ENCODE measurements around the gene TGM4.

The TGM4 gene

DNA sequence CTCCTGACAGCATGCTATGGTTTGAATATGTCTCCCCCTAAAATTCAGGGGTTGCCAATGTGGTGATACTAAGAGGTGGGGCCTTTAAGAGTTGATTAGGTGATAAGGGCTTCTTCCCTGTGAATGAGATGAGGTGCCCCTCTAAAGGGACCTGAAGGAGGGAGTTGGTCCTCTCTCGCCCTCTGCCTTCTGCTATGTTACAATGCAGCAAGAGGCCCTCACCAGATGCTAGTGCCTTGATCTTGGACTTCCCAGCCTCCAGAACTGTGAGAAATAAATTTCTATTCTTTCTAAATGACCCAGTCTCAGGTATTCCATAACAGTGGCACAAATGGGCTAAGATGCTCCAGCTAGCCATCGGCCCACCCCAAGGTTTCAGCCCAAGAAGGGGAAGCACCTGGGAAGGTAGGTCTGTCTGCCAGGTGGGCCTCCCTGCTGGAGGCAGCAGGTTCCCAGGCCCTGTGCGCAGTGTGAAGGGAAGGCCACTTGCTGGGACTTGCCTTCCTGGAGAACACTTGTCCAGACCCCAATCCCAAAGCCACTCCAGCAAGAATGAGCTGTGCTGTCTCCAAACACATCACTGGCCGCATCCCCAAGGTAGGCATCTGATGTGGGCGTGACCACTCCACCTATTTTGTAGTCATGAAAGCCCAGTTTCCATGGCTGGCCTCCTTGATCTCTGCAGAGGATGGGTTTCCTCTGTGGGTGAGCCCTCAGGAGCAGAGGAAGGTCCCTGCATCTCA lies 9.0 kb downstream of the TGM4 start:
- FAIRE-seq, result no peak

DNA sequence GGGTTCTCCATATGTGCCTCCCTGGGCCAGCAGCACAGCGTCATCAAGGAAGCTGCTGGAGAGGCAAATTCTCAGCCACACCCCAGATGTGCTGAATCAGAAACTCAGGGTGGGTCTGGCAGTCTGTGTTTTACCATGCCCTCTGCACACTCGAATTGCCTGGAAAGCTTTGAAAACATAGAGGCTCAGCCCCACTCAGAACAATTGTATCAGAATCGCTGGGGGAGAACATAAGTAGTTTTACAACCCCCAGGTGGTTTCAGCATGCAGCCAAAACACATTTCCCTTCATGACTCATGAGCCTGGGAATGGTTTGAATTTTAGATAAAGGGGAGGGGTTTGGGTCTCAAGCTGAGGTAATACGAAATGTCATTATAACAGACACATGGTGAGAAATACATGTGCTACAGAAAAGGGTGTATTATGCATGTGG lies 9.6 kb downstream of the TGM4 start:
- FAIRE-seq, result no peak

DNA sequence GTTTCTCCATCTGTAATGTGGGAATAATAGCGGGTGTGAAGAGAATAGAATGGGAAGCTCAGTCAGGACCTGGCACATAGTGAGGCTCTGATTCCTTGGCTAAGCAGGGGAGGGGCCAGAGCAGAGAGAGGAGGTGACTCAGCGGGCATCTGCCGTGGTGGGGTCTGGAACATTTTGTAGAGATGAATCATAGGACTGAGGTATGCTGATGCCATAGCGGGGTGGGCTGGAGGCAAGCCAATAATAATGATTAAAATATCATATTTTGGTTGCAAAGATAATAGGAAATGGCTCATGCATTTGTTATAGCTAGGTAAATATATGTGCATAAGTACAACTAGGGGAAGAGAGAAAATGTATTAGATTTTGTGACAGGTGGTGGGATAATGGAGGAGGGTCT lies 11.2 kb downstream of the TGM4 start:
- no peak for FAIRE-seq

DNA sequence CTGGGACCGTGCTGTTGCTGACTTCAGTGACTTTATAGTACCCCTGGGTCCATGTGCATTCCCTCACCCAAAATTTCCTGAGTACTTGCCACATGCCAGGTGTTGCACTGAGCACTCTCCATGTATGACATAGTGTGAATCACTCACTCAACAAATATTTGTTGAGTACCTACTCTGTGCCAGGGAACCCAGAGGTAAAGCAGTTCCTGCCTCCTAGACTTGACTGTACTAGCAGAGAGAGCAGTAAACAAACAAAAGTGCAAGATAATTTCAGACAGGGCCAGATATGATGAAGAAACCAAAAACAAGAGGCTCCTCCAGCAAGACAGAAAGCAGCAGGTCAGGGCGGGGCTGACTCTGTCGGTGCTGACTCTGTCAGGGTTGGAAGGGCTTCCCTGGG lies 12.2 kb downstream of the TGM4 start:
- no peak for FAIRE-seq

DNA sequence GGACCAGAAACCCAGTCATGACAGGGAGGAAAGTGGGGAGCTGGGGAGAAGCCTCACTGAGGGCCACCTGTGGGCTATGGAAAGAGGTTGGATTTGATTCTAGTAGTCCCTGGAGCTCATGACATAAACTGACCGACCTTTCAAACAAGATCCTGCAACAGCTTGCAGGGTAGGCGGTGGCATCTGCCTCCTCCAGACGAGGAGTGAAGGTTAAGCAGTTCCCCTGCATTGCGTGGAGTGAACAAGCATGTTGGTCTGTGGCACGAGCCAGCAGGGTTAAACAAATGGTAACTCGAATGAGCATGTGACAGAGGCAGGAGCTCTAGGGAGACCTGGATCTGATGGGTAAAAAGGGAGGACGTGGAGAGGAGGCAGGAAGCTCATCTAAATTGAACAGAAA lies 12.7 kb downstream of the TGM4 start:
- no peak for FAIRE-seq

DNA sequence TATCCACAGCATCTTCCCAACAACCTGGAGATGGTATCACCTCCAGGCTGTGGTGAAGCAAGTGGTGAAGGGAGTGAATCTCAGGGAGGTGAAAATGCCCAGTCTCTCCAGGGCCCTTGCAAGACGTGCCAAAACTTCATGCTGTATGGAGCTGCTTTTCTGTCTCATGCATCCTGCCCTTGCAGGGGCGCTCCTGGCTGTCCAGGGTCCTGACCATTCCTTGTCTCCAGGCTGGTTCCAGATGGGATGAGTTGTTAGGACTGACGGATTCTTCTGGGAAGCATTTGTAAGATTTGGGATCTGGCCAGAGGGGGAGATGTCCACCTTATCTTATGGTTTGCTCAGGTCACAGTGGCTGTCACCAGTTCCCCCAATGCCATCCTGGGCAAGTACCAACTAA lies 15.8 kb downstream of the TGM4 start:
- FAIRE-seq, result no peak

DNA sequence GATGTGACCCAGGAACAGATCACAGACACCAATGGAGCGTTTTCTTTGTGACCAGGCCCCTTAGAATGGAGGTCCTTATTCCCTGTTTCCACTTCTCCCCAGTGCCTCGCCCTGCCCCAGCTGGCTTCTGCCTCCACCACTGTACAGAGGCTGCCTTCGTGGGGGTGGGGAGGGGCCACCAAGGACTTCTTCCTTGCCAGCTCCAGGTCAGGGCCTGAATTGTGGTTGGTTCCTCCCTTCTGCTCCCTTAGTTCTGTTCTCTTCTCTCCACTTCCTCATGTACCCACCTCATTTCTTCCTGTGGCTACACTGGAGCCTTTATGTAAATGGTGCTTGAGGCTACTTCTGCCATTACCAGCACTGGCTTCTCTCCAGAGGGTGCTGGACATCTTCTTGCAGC lies 16.4 kb downstream of the TGM4 start:
- no peak for FAIRE-seq

DNA sequence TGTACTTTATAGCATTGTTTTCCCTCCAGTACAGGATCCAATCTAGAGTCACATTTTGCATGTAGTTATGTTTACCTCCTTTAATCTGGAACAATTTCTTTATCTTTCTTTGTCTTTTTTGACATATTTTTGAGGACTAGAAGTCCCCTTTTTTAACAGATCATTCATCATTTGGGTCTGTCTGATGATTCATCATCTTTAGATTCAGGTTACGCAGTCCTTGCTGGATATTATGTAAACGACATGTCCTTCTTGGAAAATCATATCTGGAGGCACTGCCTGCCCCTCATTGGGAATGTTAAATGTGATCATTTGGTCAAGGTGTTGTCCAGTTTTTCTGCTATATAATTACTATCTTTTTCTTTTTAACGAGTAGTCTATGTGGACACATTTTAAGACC lies 18.3 kb downstream of the TGM4 start:
- no peak for FAIRE-seq

DNA sequence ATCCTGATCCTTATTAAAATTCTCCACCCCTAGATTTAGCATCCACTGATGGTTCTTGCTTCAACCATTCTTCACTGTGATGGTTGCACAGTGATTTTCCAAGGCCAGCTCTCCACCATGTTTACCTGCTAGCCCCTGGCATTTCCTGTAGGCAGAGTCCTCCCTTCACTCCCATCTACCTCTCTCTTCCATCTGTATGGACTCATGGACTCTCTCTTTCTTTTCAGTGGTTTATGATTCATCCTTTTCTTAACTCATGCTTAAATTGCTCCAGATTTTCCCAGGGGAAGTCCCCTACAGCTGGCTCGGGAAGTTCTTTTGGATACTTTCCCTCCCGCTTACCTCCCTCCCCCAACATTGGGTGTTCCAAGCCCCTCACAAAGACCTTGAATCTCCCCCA lies 18.7 kb downstream of the TGM4 start:
- FAIRE-seq, result no peak

DNA sequence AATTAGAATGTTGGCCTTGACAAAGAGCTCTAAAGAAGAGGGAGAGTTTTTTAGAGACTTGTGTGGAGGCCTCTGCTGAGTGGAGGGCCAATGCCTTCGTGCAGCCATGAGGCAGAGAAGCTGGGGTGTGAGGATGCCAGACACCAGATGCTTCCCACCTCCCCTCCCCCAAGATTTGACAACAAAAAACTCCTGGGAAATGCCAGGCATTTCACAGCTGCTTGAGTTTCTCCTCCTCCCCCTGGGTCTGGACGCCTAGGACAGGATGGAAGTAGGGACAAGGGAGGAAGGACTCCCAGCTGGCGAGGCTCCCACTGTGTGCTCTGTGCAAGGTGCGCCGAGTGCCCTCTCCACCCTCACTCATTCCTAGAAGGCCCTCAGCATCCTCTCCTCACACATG lies 20.1 kb downstream of the TGM4 start:
- no peak for FAIRE-seq

DNA sequence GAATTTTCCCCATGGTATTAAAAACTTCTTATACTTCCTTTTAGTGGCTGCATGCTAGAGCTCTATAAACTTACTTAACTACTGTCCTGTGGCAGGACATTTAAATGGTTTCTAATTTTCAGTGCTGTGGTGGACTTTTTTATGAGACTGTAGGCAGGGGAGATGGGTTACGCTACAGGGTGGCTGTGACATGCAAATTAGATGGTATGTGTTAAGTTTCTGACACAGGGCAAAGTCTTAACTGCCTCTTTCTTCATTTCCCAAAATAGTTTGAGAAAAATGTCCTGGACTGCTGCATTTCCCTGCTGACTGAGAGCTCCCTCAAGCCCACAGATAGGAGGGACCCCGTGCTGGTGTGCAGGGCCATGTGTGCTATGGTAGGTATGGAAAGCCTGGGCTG lies 22.0 kb downstream of the TGM4 start:
- FAIRE-seq, result no peak

DNA sequence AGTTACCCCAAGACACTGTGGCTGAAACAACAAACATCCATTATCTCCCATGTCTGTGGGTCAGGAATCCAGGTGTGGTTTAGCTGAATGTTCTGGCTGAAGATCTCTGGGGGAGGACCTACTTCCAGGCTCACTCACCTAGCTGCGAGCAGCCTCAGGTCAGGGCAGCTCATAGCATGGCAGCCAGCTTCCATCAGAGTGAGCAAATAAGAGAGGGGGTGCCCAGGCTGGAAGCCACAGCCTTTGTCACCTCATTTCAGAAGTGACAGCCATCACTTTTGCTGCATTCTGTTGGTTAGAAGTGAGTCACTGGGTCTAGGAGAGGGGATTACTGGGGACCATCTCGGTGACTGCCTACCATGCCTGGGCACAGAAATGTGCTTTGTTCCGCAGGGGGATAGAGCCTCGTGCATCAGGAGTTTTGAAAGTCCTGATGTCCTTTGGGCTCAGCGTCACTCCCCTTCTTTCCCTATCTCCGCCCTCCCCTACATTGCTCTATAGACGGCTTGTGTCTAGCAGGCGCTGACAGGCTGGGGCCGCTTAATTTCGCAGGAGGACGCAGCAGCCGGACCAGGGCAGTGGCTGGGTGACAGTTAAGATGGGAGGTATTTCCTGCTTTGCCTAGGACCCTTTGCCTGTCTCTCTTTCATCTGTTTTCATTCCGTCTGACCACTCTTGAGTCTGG lies 25.4 kb downstream of the TGM4 start:
- FAIRE-seq, result no peak

DNA sequence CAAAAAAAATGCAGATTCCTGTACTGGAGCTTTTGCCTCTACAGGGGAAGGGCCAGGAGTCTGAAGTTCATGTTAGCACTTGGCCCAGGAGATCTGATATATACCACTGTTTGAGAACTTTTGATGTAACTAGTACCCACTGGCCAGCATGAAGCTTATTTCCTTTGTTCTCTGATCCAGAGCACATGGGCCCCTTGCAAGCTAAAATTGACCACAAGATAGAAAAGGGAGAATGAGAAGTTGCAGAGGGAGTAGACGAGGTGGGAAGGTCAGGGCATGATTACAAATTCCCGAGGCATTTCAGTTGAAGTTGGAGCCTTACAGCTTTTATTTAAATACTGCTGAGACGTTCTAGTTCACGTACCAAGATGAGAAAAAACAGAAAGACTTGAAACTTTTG lies 28.2 kb downstream of the TGM4 start:
- no peak for FAIRE-seq

DNA sequence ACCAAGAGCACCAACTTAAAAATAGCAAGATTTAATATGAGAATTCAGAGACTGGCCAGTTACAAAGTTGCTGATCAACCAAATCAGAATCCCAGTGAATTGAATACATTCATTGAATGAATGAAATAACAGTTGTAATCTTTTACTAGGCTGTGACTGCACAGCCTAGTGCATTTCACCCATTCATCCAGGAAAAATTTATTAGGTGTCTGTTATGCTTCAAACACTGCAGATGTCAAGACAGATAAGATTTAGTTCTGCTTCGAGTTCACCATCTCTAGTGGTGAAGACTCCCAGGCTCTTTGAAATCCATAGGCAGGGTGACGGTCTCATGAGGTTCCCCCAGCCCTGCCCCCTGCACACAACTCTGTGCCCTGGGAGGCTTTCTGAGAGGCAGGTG lies 28.9 kb downstream of the TGM4 start:
- FAIRE-seq, result no peak

DNA sequence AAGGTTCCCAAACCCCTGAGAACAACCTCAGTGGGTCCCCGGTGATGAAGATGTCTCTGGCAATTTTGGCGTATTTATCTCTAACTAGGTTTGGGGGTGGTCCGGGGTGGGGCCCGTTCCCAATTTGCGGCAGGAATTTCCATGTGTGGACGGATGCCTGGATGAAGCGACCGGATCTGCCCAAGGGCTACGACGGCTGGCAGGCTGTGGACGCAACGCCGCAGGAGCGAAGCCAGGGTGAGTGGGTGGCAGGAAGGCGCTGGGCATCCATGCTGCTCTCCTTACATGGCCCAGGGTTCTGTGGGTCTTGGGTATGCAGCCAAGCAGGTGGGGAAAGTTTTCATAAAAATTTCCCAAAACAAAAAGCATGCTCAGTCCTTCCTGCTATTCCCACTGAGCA lies 29.3 kb downstream of the TGM4 start:
- no peak for FAIRE-seq

DNA sequence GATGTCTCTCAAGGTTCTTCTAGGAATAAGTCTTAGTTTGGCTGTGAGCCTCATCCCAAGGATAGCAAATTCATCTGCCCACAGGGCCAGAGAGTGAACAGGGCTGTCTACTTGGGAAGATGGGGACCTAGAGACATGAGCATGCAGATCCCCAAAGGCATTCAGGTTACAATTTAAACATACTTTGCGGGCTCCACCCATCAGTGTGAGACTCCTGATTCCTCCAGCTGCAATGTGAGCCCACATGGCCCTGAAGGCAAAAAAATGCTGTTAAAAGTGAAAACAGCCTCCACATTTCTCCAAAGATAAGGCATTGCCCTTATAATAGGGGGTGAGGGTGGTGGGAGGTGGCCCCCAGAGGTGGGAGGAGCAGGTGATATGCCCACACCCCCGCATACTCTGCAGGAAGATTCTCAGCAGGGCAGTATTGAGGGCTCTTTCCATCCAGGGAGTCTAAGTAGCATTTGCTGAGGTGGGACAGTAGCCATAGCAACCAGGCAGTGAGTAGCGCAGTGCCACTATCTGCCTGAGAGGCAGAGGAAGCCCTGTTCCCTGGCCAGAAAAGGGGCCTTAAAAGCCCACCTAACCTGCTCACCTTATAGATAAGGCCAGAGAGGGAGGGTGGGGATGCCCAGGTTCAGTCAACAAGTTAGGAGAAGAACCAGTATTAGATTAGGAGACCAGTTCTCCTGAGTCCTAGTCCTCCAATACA lies 31.2 kb downstream of the TGM4 start:
- no peak for FAIRE-seq

DNA sequence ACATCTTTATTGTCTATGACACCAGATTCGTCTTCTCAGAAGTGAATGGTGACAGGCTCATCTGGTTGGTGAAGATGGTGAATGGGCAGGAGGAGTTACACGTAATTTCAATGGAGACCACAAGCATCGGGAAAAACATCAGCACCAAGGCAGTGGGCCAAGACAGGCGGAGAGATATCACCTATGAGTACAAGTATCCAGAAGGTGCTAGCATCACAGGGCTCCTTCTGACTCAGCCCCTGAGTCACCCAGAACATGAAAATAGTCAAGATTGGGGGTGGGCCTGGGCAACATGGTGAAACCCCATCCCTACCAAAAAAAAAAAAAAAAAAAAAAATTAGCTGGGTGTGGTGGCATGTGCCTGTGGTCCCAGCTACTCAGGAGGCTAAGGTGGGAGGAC lies 32.6 kb downstream of the TGM4 start:
- FAIRE-seq, result no peak

DNA sequence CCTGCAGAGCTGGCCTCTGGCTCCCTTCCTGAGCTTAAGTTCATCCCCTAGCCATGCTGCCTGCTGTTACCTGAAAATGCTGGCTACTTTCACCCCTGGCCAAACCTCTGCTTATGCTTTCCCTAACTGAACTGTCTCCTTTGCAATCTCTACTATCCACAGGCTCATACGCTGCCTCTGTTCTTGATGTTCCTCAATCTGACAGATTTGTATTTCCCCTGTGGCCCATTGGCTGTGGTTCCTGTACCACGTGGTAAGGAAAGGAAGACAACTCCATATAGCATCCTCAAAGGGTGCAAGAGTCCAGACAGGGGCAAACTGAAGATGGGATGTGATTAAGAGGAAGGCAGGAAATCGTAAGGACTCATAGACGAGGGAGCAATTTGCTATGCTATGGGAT lies 33.2 kb downstream of the TGM4 start:
- no peak for FAIRE-seq

DNA sequence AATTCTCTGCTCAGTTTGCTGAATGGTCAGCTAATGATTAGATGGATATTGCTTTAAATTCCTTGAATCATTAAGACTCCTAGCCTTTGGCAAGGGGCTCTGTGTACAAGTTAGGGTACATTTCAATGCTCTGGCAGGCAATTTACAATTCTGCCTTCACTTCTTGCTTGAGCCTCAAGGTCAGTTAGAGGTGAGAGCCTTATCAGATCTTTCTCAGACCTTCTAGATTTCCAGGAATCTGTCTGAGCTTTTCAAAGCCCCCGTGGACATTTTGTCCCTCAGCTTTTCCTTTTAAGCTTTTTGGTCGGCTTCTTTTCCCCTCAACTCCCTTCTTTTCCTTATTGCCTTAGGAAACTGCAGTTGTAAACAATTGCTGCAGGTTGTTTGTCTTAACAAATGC lies 34.7 kb downstream of the TGM4 start:
- no peak for FAIRE-seq

DNA sequence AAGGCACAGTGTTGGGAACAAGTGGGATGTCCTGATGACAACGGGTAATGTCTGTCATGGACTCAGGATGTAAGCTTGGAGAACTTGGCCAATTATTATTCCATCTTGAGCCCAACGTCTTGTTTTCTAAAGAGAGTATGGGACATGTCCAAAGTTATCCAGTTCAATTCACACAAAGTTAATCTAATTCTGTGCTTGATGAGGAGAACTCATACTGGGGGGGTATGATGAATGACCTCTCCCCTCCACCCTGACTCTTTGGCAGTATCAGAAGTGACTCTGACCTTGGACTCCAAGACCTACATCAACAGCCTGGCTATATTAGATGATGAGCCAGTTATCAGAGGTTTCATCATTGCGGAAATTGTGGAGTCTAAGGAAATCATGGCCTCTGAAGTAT lies 36.3 kb downstream of the TGM4 start:
- FAIRE-seq, result no peak

DNA sequence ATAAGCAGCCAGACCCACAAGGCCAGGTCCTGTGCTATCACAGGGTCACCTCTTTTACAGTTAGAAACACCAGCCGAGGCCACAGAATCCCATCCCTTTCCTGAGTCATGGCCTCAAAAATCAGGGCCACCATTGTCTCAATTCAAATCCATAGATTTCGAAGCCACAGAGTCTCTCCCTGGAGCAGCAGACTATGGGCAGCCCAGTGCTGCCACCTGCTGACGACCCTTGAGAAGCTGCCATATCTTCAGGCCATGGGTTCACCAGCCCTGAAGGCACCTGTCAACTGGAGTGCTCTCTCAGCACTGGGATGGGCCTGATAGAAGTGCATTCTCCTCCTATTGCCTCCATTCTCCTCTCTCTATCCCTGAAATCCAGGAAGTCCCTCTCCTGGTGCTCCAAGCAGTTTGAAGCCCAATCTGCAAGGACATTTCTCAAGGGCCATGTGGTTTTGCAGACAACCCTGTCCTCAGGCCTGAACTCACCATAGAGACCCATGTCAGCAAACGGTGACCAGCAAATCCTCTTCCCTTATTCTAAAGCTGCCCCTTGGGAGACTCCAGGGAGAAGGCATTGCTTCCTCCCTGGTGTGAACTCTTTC lies 39.6 kb downstream of the TGM4 start:
- FAIRE-seq, result no peak

DNA sequence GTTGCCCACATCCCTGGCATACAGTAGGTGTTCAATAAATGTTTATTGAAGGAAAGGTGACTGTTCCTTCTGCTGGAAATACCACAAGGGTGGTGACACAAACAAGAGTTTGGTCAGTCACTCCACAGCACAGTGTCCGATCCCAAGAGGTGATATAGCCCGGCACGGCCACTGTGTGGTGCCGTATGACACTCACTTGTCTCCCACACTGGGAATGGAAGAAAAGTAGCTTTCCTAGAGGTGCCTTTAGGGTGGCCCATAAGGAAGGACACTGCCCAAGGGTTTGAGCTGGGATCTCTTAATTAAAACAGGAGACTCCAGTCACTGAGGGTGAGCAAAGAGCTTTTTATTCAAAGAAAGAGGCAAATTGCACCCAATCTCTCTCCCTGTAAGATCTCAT lies 40.5 kb downstream of the TGM4 start:
- FAIRE-seq, result no peak

DNA sequence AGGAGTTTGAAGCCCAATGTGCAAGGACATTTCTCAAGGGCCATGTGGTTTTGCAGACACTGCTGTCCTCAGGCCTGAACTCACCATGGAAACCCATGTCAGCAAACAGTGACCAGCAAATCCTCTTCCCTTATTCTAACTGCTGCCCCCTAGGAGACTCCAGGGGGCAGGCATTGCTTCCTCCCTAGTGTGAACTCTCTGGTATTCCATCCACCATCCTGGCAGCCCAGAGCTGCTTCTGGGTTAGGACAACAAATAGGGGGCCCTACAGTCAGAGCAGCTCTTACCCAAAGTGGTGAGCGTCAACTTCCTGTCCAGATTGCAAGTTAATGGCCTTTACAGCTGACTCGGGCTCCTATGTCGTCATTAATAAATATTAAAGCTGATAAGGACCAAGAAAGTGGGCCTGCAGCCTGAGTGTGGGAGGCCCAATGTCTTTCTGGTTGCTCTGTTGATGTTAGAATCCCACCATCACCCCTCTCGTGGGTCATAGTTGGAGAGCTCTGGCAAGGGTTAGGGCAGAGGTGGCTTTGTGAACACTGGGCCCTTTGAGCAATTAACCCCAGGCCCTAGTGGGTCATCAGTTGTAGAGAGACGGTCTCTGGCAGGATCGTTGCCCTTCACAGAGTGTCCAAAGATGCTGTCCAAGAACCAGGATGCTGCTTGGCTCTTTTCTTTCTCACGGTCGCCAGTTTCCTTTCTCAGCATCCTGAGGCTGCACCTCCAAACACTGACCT lies 41.5 kb downstream of the TGM4 start:
- FAIRE-seq, result no peak

Data from A204.1 (cell line).